ENCODE results near the gene FBP2.
"Not testable (repeated sequence)": the region's sequence is repeated elsewhere in the genome, so short reads cannot be mapped to it uniquely, and the experiment has no call there.

The FBP2 gene

DNA sequence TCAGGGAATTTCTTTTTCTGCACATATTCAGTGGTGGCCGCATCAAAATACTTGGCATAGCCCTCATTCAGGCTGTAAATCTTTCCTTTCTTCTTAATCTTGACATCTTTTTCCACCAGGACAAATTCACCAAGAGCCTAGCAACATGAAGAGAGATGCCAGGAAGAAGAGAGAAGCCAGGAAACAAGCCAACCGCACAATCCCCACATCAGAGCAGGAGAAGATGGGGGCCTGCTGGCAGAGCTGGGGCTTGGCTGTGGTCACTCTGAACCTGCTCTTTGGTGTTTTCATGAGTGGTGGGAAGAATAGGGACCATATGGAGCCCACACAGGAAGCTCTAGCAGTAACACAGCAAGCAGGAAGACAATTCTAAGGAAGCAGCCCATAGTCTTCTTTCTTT, 26.4 kb downstream of the FBP2 start:
- no peak for DNase-seq (ENCODE audit: low read depth)
- TF ChIP-seq, protein P1, sequence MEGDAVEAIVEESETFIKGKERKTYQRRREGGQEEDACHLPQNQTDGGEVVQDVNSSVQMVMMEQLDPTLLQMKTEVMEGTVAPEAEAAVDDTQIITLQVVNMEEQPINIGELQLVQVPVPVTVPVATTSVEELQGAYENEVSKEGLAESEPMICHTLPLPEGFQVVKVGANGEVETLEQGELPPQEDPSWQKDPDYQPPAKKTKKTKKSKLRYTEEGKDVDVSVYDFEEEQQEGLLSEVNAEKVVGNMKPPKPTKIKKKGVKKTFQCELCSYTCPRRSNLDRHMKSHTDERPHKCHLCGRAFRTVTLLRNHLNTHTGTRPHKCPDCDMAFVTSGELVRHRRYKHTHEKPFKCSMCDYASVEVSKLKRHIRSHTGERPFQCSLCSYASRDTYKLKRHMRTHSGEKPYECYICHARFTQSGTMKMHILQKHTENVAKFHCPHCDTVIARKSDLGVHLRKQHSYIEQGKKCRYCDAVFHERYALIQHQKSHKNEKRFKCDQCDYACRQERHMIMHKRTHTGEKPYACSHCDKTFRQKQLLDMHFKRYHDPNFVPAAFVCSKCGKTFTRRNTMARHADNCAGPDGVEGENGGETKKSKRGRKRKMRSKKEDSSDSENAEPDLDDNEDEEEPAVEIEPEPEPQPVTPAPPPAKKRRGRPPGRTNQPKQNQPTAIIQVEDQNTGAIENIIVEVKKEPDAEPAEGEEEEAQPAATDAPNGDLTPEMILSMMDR (IDR thresholded peaks at IDR 0.05; ENCODE audit: control insufficient read depth, extremely low read depth, insufficient read depth): no peak
- no peak overlapping the region for H3K4me3 ChIP-seq (ENCODE audit: low read depth, low read length)

DNA sequence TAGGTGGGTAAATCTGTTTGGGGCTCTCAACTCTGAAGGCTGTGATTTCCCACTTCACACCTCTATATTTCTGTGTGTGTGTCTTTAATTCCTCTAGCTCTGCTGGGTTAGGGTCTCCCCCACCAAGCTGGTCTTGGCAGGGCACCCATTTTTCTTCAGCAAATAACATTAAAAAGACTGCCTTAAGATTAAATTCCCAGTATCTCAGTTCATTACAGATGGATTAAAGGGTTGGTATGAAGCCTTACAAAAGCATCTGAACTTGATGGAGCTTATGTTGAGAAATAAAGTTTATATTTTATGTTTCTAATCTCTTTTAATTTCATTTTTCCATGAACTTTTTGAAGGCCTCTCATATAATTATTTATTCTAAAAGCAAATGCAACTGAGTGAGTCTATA, 27.1 kb downstream of the FBP2 start:
- TF ChIP-seq, protein P1 (IDR thresholded peaks at IDR 0.05; ENCODE audit: control insufficient read depth, extremely low read depth, insufficient read depth): no peak
- DNase-seq (ENCODE audit: low read depth): no peak
- H3K4me3 ChIP-seq (ENCODE audit: low read depth, low read length): no peak overlapping the region

- not testable (repeated sequence) for H3K4me3 ChIP-seq (ENCODE audit: low read depth, low read length); DNase-seq (ENCODE audit: low read depth)
These were observed 29.3 kb downstream of the FBP2 start for GRCh38 chr9:94564279-94564678.

DNA sequence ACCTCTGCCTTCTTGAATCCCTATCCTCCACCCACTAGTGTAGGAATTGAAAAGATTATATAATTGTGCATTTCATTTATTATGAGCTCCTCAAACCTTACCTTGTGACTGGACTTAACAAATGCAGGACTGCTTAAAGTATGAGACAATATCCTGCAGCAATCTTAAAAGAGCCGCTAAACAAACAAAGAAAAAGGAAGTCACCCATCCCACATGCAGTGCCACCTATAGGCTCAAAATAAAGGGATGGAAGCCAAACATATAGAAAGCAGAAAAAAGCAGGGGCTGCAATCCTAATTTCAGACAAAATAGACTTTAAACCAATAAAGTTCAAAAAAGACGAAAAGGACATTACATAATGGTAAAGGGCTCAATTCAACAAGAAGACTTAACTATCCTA, 30.1 kb downstream of the FBP2 start:
- no peak for DNase-seq (ENCODE audit: low read depth)
- TF ChIP-seq, protein P1 (IDR thresholded peaks at IDR 0.05; ENCODE audit: control insufficient read depth, extremely low read depth, insufficient read depth): no peak
- H3K4me3 ChIP-seq (ENCODE audit: low read depth, low read length): no peak overlapping the region

- TF ChIP-seq, protein P1 (IDR thresholded peaks at IDR 0.05; ENCODE audit: control insufficient read depth, extremely low read depth, insufficient read depth): no peak
- no peak overlapping the region for H3K4me3 ChIP-seq (ENCODE audit: low read depth, low read length)
- no peak for DNase-seq (ENCODE audit: low read depth)
These were observed 33.4 kb downstream of the FBP2 start for GRCh38 chr9:94560237-94560636.

GRCh38 chr9:94557376-94557775, 36.2 kb downstream of the FBP2 start:
- no peak for DNase-seq (ENCODE audit: low read depth)
- TF ChIP-seq, protein P1 (IDR thresholded peaks at IDR 0.05; ENCODE audit: control insufficient read depth, extremely low read depth, insufficient read depth): no peak
- no peak overlapping the region for H3K4me3 ChIP-seq (ENCODE audit: low read depth, low read length)

GRCh38 chr9:94554439-94555331, 38.9 kb downstream of the FBP2 start, which contains the start of gene PCAT7:
Gene PCAT7, plus strand, starts transcription at chr9:94555083.
- TF ChIP-seq, protein P1 (IDR thresholded peaks at IDR 0.05; ENCODE audit: control insufficient read depth, extremely low read depth, insufficient read depth): peak; percentile 75
- H3K4me3 ChIP-seq (ENCODE audit: low read depth, low read length): peak within 1 kb of the TSS; percentile 60
- DNase-seq (ENCODE audit: low read depth): peak; percentile 74
